ENCODE measurements around the gene BAG3.

DNA sequence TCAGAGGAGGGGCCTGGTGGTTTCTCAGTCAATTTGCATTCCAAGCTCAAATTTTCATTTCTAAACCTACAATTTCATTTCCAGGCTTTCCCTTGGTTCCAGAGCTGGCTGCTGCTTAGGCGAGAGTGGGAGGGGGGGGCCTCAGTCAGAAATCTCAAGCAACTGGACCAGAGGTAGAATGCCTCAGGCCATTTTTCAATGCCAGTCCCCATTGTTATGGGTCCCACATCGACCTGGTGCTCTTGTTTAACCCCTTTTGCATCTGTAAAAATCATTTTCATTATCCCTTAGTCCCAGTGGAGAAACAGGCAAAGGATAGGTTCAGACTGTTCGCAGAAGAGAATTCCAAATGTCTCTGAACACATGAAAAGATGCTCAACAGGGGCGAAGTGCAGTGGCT is 13.5 kb upstream of the BAG3 start:
- TF ChIP-seq, protein P1, sequence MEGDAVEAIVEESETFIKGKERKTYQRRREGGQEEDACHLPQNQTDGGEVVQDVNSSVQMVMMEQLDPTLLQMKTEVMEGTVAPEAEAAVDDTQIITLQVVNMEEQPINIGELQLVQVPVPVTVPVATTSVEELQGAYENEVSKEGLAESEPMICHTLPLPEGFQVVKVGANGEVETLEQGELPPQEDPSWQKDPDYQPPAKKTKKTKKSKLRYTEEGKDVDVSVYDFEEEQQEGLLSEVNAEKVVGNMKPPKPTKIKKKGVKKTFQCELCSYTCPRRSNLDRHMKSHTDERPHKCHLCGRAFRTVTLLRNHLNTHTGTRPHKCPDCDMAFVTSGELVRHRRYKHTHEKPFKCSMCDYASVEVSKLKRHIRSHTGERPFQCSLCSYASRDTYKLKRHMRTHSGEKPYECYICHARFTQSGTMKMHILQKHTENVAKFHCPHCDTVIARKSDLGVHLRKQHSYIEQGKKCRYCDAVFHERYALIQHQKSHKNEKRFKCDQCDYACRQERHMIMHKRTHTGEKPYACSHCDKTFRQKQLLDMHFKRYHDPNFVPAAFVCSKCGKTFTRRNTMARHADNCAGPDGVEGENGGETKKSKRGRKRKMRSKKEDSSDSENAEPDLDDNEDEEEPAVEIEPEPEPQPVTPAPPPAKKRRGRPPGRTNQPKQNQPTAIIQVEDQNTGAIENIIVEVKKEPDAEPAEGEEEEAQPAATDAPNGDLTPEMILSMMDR (IDR thresholded peaks at IDR 0.05 in 4 of 5, conservative IDR thresholded peaks at IDR 0.05 in 1 of 5) = no peak
- no peak for TF ChIP-seq POLR2A (IDR thresholded peaks at IDR 0.05)
